Panc1 (cell line): ENCODE results near the gene KCNN3. TPM values are rescaled to one million over a fixed set of nuclear protein-coding genes. Genes with fewer than 3 reads are reported as not detected.

Source experiments
- ATAC-seq: fragments of 200-7000 bp; cut with Tn5 transposase; 2 replicates; pipeline ENCODE4 v1.9.1; 2020; ENCODE audit warnings: mild to moderate bottlenecking, moderate library complexity
- BruUV-seq: library from RNA; stranded (reverse); fragments of 400-500 nt; replicated peaks from 2 replicates; lab custom pipeline; 2021; lab: Mats Ljungman, UMichigan
- CTCF ChIA-PET: fragments of 300-600 bp; sonication (Branson Sonifier 250); formaldehyde crosslinking; loops from one replicate; lab custom pipeline; 2022; ENCODE audit warnings: antibody characterized with exemption; lab: Charles Lee
- POLR2A ChIA-PET: fragments of 300-600 bp; sonication (Branson Sonifier 250); formaldehyde crosslinking; loops from one replicate; lab custom pipeline; 2022; ENCODE audit warnings: antibody characterized with exemption; lab: Charles Lee
- DNase-seq: peaks from one replicate; pipeline ENCODE4 v3.0.0-alpha.2; 2010; ENCODE audit warnings: low read depth, low spot score
- H3K27ac ChIP-seq: 2 replicates; pipeline ENCODE4 v1.5.1; 2011; ENCODE audit warnings: mild to moderate bottlenecking, low read length, inconsistent platforms
- H3K27me3 ChIP-seq: fragments of 200-500 bp; sonication (Bioruptor generic); 2 replicates; pipeline ENCODE4 v1.6.0; 2014; ENCODE audit warnings: low read length, inconsistent platforms; ENCODE audit not compliant: control insufficient read depth, insufficient read depth
- H3K36me3 ChIP-seq: fragments of 200-500 bp; sonication (Bioruptor generic); 2 replicates; pipeline ENCODE4 v1.5.1; 2014; ENCODE audit warnings: inconsistent platforms, mild to moderate bottlenecking, low read length, moderate library complexity; ENCODE audit not compliant: control insufficient read depth, insufficient read depth
- H3K4me1 ChIP-seq: 2 replicates; pipeline ENCODE4 v1.5.1; 2011; ENCODE audit warnings: inconsistent platforms, mild to moderate bottlenecking, low read length, moderate library complexity; ENCODE audit not compliant: control insufficient read depth, insufficient read depth
- H3K4me3 ChIP-seq, 2 experiments: 2 replicates each; pipeline ENCODE4 v1.5.1; 2011 to 2012; ENCODE audit warnings: low read depth in 2 of 2, low read length in 2 of 2, mild to moderate bottlenecking in 2 of 2, inconsistent platforms in 1 of 2, moderate library complexity in 1 of 2
- H3K9me3 ChIP-seq: fragments of 200-500 bp; sonication (Bioruptor generic); 2 replicates; pipeline ENCODE4 v1.5.1; 2014; ENCODE audit warnings: low read depth, mild to moderate bottlenecking, inconsistent platforms, low read length, moderate library complexity; ENCODE audit not compliant: control insufficient read depth, insufficient read depth
- CTCF ChIP-seq: fragments of 450-650 bp; IDR thresholded peaks from 2 replicates; pipeline ENCODE4 v1.5.1; 2017; ENCODE audit warnings: mild to moderate bottlenecking
- POLR2AphosphoS5 ChIP-seq: IDR thresholded peaks from 2 replicates; pipeline ENCODE4 v1.6.1; 2012; ENCODE audit warnings: mild to moderate bottlenecking, low read depth, low read length, moderate library complexity
- REST ChIP-seq, 2 experiments: IDR thresholded peaks; 2 replicates each; pipeline ENCODE4 v1.6.1; 2011 to 2012; ENCODE audit warnings: low read depth in 2 of 2, control low read depth in 1 of 2, low read length in 1 of 2, mild to moderate bottlenecking in 1 of 2, moderate library complexity in 1 of 2; ENCODE audit not compliant: insufficient read depth in 1 of 2
- SIN3A ChIP-seq: IDR thresholded peaks from 2 replicates; pipeline ENCODE4 v1.6.1; 2012; ENCODE audit warnings: low read depth, mild to moderate bottlenecking, low read length, moderate library complexity, borderline replicate concordance; ENCODE audit not compliant: insufficient read depth
- TCF7L2 ChIP-seq: IDR thresholded peaks from 2 replicates; pipeline ENCODE4 v1.6.1; 2011; ENCODE audit warnings: mild to moderate bottlenecking, low read depth, low read length, inconsistent platforms
- in situ Hi-C: cut with HindIII; loops from 2 replicates; pipeline ENCODE4 v1.10.0; 2016; ENCODE audit warnings: low sequenced_read_pairs, low pct_unique_long_range_greater_than_20kb
- intact Hi-C: fragments of 100-400 bp; cut with micrococcal nuclease; formaldehyde crosslinking; loops from one replicate; pipeline ENCODE4 v1.10.0; 2022; ENCODE audit not compliant: unreplicated experiment
- total RNA-seq: library from RNA; stranded (reverse); gene quantifications from one replicate; pipeline ENCODE4 v1.2.1, GENCODE V29; 2021; ENCODE audit not compliant: unreplicated experiment

Gene KCNN3
- total RNA-seq, 1 experiment from 2014 or later = 0.05 TPM

GRCh38 chr1:154772056-154772455, 98.0 kb downstream of the KCNN3 start:
- TF ChIP-seq SIN3A = no peak
- no peak for TF ChIP-seq POLR2AphosphoS5
- no peak for TF ChIP-seq CTCF
- no peak for TF ChIP-seq TCF7L2
- TF ChIP-seq REST (IDR thresholded peaks at IDR 0.05; ENCODE audit: insufficient read depth in 1 of 2, low read depth in 2 of 2, low read length in 1 of 2) = no peak
- no TSS peak for BruUV-seq
- intact Hi-C loops = no loop called here
- POLR2A ChIA-PET = no interaction called here
- CTCF ChIA-PET = no interaction called here
- H3K4me1 ChIP-seq = no peaks in the 10 kb centered on the region
- ATAC-seq (no peak), DNase-seq (no peak)
- no peaks in the 10 kb centered on the region for H3K9me3 ChIP-seq
- no peaks in the 10 kb centered on the region for H3K36me3 ChIP-seq
- H3K27ac ChIP-seq = no peak overlapping the region
- no peaks in the 10 kb centered on the region for H3K27me3 ChIP-seq
- H3K4me3 ChIP-seq = no peak overlapping the region
- in situ Hi-C loops = no loop called here

DNA sequence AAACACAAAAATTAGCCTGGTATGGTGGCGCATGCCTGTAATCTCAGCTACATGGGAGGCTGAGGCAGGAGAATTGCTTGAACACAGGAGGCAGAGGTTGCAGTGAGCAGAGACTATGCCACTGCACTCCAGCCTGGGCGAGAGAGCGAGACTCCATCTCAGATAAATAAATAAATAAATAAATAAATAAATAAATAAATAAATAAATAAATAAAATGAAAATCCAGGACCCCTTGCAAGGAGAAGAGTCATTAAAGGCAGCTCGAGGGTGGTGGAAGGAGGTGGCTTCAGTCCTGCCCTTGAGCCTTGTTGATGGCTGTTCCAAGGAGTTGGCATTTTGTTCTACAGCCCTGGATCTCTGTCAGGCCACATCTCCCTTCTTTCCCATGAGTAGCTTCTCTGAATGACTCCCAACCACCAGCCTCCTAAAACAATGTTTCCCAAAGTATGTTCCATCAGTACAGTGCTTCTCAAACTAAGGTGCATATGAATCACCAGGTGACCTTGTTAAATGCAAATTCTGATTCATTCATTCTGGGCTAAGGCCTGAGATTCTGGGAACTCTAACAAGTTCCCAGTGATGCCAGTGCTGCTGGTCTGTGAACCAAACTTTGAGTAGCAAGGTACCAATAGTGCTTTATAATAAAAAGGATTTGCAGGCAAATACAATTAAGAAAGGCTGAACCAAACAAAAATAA, 99.0 kb downstream of the KCNN3 start:
- BruUV-seq = no TSS peak
- Histone ChIP-seq H3K4me1 (no peaks in the 10 kb centered on the region), H3K9me3 (no peaks in the 10 kb centered on the region), H3K27me3 (no peaks in the 10 kb centered on the region), H3K4me3 (no peak overlapping the region), H3K27ac (no peak overlapping the region), H3K36me3 (no peaks in the 10 kb centered on the region)
- ATAC-seq (no peak), DNase-seq (no peak)
- CTCF ChIA-PET = no interaction called here
- intact Hi-C loops (no loop called here), in situ Hi-C loops (no loop called here)
- no peak for TF ChIP-seq TCF7L2
- no peak for TF ChIP-seq POLR2AphosphoS5
- TF ChIP-seq CTCF = no peak
- TF ChIP-seq REST (IDR thresholded peaks at IDR 0.05; ENCODE audit: insufficient read depth in 1 of 2, low read depth in 2 of 2, low read length in 1 of 2) = no peak
- no peak for TF ChIP-seq SIN3A
- POLR2A ChIA-PET = no interaction called here
